ENCODE data around the gene INS. TPM values are rescaled to one million over a fixed set of nuclear protein-coding genes. Genes with fewer than 3 reads are reported as not detected.
A peak's percentile ranks its signal among the peaks of the same experiment; 100 is the strongest.

The INS gene
- total and polyA plus RNA-seq, 2 of the 4 experiments (the other 2 are of a cell fraction): not detected

DNA sequence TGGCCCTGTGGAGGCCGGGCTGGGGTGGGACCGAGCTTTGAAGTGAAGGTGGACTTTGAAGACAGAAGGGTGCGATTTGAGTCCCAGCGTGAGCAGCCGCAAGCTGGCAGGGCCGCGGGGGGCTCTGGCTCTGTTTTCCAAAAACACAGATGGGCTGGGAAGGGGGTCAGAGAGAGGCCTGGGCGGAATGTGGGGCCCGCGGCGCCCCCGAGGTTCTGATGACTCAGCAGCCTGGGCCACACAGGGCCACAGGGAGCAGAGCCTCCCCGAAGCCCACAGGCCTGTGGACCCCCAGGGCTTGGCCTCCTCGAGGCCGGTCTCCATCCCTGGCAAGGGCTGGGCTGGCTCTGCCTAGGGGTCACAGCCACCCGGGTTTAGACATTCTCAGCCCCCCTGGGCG is 6.1 kb downstream of the INS start:
- in situ Hi-C loops (cut with MboI; ENCODE audit: low sequenced_read_pairs): loop anchor here (5.0 kb wide), 2 partner anchors 273 to 458 kb away; partner anchors contain the start of gene KRTAP5-6
- Histone ChIP-seq H4K8ac (ENCODE audit: low read depth in 2 of 2, low read length in 2 of 2) (no peak overlapping the region), H2AFZ (replicated peaks; ENCODE audit: low read length, poor library complexity) (no peak overlapping the region), H4K20me1 (ENCODE audit: insufficient read depth, low read length) (peaks cover 3% of the 10 kb centered on the region; the same call in 1 of the 2 replicates), H2BK20ac (ENCODE audit: low read depth, low read length) (no peak overlapping the region), H3K9me1 (ENCODE audit: insufficient read depth, low read length) (no peaks in the 10 kb centered on the region), H3K4me3 (ENCODE audit: insufficient read depth, low read depth, low read length) (no peak overlapping the region), H2BK5ac (ENCODE audit: low read depth, low read length, poor library complexity, severe bottlenecking) (no peak overlapping the region), H3K4me2 (ENCODE audit: low read depth, low read length) (no peak overlapping the region), H3K27ac (ENCODE audit: insufficient read depth, low read length) (no peak overlapping the region), H2AK5ac (ENCODE audit: low read depth, low read length) (no peak overlapping the region), H4K91ac (ENCODE audit: insufficient read depth, low read depth, low read length) (no peak overlapping the region), H3K27me3 (ENCODE audit: control insufficient read depth, insufficient read depth, low read length) (peaks cover 10% of the 10 kb centered on the region), H3K9me3 (ENCODE audit: control insufficient read depth, insufficient read depth, low read length) (no peaks in the 10 kb centered on the region), H2BK15ac (ENCODE audit: low read depth, low read length) (no peak overlapping the region), H3K9ac (ENCODE audit: low read depth, low read length) (no peak overlapping the region), H3K4ac (ENCODE audit: low read depth, low read length) (no peak overlapping the region), H3K36me3 (ENCODE audit: control insufficient read depth, insufficient read depth, low read length) (no peaks in the 10 kb centered on the region), H3K14ac (replicated peaks; ENCODE audit: low read depth, low read length) (no peak overlapping the region), H3K18ac (ENCODE audit: low read depth, low read length) (no peak overlapping the region), H3K23ac (ENCODE audit: low read depth, low read length) (no peak overlapping the region), H3K56ac (ENCODE audit: extremely low read depth, insufficient read depth, low read length) (no peak overlapping the region), H2AK9ac (replicated peaks; ENCODE audit: low read depth, low read length, poor library complexity) (no peak overlapping the region), H3K4me1 (ENCODE audit: control insufficient read depth, insufficient read depth, low read length) (no peaks in the 10 kb centered on the region), H3K79me1 (ENCODE audit: low read depth in 1 of 2, low read length in 2 of 2) (no peaks in the 10 kb centered on the region), H2BK120ac (ENCODE audit: low read depth, low read length) (no peak overlapping the region), H4K5ac (ENCODE audit: low read depth, low read length) (no peak overlapping the region)
- intact Hi-C loops (cut with micrococcal nuclease): no loop called here
- DNase-seq (no peak), ATAC-seq (ENCODE audit: low read depth) (no peak)
- ChIA-PET POLR2A (ENCODE audit: unreplicated experiment) (no interaction called here), CTCF (no interaction called here)
- 68% methylated on average over 6 of the region's 17 CpGs; no CpG with 5 or more reads in 1 of the 2 experiments for WGBS, 2 experiments (ENCODE audit: extremely low coverage in 2 of 2, insufficient read length in 1 of 2)
- BruUV-seq (replicated peaks): no TSS peak
- no peak for TF ChIP-seq POLR2A (IDR thresholded peaks at IDR 0.05; ENCODE audit: low read depth, low read length)
- no peak for TF ChIP-seq BHLHE40 (IDR thresholded peaks at IDR 0.05; ENCODE audit: low read depth, low read length)
- TF ChIP-seq MAFK (IDR thresholded peaks at IDR 0.05; ENCODE audit: low read depth, low read length): 0 out of 2 replicates have a peak, but pooled peaks have one; percentile 17
- dilution Hi-C loops (cut with HindIII; ENCODE audit: low sequenced_read_pairs, unreplicated experiment): no loop called here

All from IMR-90 (cell line).